MM.1S (cell line): ENCODE measurements around the gene EXOC8.

Source experiments
- DNase-seq: peaks from one replicate; pipeline ENCODE4 v3.0.0-alpha.2; 2015
- H2AFZ ChIP-seq: fragments of 300-600 bp; sonication (generic); 2 replicates; pipeline ENCODE4 v1.6.0; 2016; ENCODE audit warnings: antibody characterized with exemption, low read length
- H3F3A ChIP-seq: fragments of 300-600 bp; sonication (generic); 2 replicates; pipeline ENCODE4 v1.6.1; 2016; ENCODE audit warnings: mild to moderate bottlenecking, antibody characterized with exemption, low read length, moderate library complexity, mixed read lengths; ENCODE audit not compliant: insufficient read depth
- H3K27ac ChIP-seq: fragments of 300-600 bp; sonication (generic); 2 replicates; pipeline ENCODE4 v1.5.1; 2016; ENCODE audit warnings: mild to moderate bottlenecking, low read length
- H3K27me3 ChIP-seq: fragments of 300-600 bp; sonication (generic); replicated peaks from 2 replicates; pipeline ENCODE4 v1.6.0; 2016; ENCODE audit warnings: low read length; ENCODE audit not compliant: insufficient read depth
- H3K36me3 ChIP-seq: fragments of 300-600 bp; sonication (generic); replicated peaks from 2 replicates; pipeline ENCODE4 v1.6.1; 2016; ENCODE audit warnings: mild to moderate bottlenecking, low read length, mixed read lengths; ENCODE audit not compliant: insufficient read depth
- H3K4me1 ChIP-seq: fragments of 300-600 bp; sonication (generic); 2 replicates; pipeline ENCODE4 v1.6.1; 2016; ENCODE audit warnings: low read length, mixed read lengths
- H3K4me2 ChIP-seq: fragments of 300-600 bp; sonication (generic); 2 replicates; pipeline ENCODE4 v1.6.0; 2016; ENCODE audit warnings: low read depth, low read length
- H3K4me3 ChIP-seq: fragments of 300-600 bp; sonication (generic); 2 replicates; pipeline ENCODE4 v1.5.1; 2016; ENCODE audit warnings: low read length, mixed read lengths
- H3K79me2 ChIP-seq: fragments of 300-600 bp; sonication (generic); 2 replicates; pipeline ENCODE4 v1.6.1; 2016; ENCODE audit warnings: mixed run types, low read length, mixed read lengths
- H3K9ac ChIP-seq: fragments of 300-600 bp; sonication (generic); 2 replicates; pipeline ENCODE4 v1.6.1; 2016; ENCODE audit warnings: low read length, mixed read lengths
- H3K9me2 ChIP-seq: fragments of 300-600 bp; sonication (generic); replicated peaks from 2 replicates; pipeline ENCODE4 v1.6.1; 2016; ENCODE audit warnings: mild to moderate bottlenecking, low read length, mixed read lengths; ENCODE audit not compliant: insufficient read depth
- H3K9me3 ChIP-seq: fragments of 300-600 bp; sonication (generic); replicated peaks from 2 replicates; pipeline ENCODE4 v1.6.1; 2016; ENCODE audit warnings: mild to moderate bottlenecking, low read length, mixed read lengths; ENCODE audit not compliant: insufficient read depth
- H4K20me1 ChIP-seq: fragments of 300-600 bp; sonication (generic); 2 replicates; pipeline ENCODE4 v1.6.1; 2016; ENCODE audit warnings: mild to moderate bottlenecking, low read length, moderate library complexity, mixed read lengths; ENCODE audit not compliant: insufficient read depth
- EZH2 ChIP-seq: fragments of 300-600 bp; sonication (generic); optimal IDR thresholded peaks from 2 replicates; pipeline ENCODE3; 2017; ENCODE audit warnings: low read depth, mild to moderate bottlenecking, antibody characterized with exemption, low read length, mixed read lengths
- EZH2phosphoT487 ChIP-seq: fragments of 300-600 bp; sonication (generic); IDR thresholded peaks from 2 replicates; pipeline ENCODE4 v1.6.1; 2018; ENCODE audit warnings: antibody characterized with exemption, low read length
- TF ChIP-seq, protein P1 (sequence below): fragments of 300-600 bp; sonication (generic); IDR thresholded peaks from 2 replicates; pipeline ENCODE4 v1.5.1; 2016; ENCODE audit warnings: antibody characterized with exemption, low read length, mixed read lengths

The EXOC8 gene

DNA sequence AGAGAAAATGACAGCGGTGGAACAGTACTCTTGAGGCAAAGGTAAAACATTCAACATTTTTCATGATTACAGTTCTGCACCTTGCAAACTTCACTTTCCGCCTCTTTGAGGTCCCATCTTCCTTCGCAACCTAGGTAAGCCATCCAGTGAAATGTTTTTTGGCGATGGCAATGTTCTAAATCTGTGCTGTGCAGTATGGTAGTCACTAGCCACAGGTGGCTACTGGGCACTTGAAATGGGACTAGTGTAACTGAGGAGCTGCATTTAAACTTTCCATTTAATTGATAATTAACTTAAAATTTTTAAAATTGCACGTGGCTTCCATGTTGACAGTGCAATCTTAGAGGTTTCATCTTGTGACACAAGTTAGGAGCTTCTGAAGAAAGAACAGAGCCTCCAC, 13.0 kb downstream of the EXOC8 start:
- no peak overlapping the region for H2AFZ ChIP-seq

DNA sequence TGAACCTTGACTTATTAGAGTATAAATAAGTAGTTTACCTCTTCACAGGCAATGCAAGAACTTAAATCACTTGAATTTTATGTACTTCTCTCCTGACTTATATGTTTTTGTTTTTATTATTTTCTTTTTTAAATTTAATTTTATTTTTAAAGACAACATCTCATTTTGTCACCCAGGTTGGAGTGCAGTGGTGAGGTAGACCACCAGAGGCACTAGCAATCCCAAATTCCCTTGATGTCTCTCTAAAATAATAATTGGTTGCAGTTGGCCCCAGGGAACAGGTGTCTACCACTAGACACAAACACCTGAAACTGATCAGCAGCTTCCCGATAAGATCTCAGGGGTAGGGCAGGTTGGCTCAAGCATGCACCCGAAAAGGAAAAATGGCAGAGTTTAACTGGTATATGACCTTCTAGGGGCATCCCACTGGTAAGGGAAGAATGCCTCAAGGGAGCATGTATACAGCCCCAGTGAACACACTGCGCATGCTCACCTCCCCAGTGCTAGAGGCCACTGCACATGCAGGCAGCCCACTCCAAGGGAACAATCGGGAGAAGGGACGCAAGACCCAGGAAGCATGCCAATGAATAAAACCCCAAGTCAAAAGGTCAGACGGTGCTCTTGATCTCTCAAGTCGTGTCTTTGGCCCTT, 14.6 kb downstream of the EXOC8 start:
- TF ChIP-seq EZH2phosphoT487, result no peak
- TF ChIP-seq EZH2, result no peak
- TF ChIP-seq, protein P1, sequence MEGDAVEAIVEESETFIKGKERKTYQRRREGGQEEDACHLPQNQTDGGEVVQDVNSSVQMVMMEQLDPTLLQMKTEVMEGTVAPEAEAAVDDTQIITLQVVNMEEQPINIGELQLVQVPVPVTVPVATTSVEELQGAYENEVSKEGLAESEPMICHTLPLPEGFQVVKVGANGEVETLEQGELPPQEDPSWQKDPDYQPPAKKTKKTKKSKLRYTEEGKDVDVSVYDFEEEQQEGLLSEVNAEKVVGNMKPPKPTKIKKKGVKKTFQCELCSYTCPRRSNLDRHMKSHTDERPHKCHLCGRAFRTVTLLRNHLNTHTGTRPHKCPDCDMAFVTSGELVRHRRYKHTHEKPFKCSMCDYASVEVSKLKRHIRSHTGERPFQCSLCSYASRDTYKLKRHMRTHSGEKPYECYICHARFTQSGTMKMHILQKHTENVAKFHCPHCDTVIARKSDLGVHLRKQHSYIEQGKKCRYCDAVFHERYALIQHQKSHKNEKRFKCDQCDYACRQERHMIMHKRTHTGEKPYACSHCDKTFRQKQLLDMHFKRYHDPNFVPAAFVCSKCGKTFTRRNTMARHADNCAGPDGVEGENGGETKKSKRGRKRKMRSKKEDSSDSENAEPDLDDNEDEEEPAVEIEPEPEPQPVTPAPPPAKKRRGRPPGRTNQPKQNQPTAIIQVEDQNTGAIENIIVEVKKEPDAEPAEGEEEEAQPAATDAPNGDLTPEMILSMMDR, result no peak
- H3K9ac ChIP-seq, result no peak overlapping the region
- H3K79me2 ChIP-seq, result no peaks in the 10 kb centered on the region
- H3K4me3 ChIP-seq, result no peak overlapping the region
- no peak overlapping the region for H3K4me2 ChIP-seq
- no peak overlapping the region for H3K27ac ChIP-seq
- no peaks in the 10 kb centered on the region for H3K4me1 ChIP-seq
- H3F3A ChIP-seq, result no peaks in the 10 kb centered on the region
- DNase-seq, result no peak
- H3K36me3 ChIP-seq, result no peaks in the 10 kb centered on the region
- H2AFZ ChIP-seq, result no peak overlapping the region
- no peaks in the 10 kb centered on the region for H3K9me2 ChIP-seq
- no peaks in the 10 kb centered on the region for H3K27me3 ChIP-seq
- H3K9me3 ChIP-seq, result no peaks in the 10 kb centered on the region
- no peaks in the 10 kb centered on the region for H4K20me1 ChIP-seq

More for the DNA sequence above, 13.0 kb downstream of the EXOC8 start:
- TF ChIP-seq EZH2 (no peak), EZH2phosphoT487 (no peak)
- TF ChIP-seq, protein P1, result no peak
- H3K9me3 ChIP-seq, result no peaks in the 10 kb centered on the region
- H3K27me3 ChIP-seq, result no peaks in the 10 kb centered on the region
- H3K4me3 ChIP-seq, result no peak overlapping the region
- no peaks in the 10 kb centered on the region for H3K79me2 ChIP-seq
- no peaks in the 10 kb centered on the region for H4K20me1 ChIP-seq
- no peak overlapping the region for H3K27ac ChIP-seq
- no peaks in the 10 kb centered on the region for H3K36me3 ChIP-seq
- H3K4me2 ChIP-seq, result no peak overlapping the region
- H3F3A ChIP-seq, result no peaks in the 10 kb centered on the region
- DNase-seq, result no peak
- H3K4me1 ChIP-seq, result no peaks in the 10 kb centered on the region
- H3K9ac ChIP-seq, result no peak overlapping the region
- no peaks in the 10 kb centered on the region for H3K9me2 ChIP-seq

DNA sequence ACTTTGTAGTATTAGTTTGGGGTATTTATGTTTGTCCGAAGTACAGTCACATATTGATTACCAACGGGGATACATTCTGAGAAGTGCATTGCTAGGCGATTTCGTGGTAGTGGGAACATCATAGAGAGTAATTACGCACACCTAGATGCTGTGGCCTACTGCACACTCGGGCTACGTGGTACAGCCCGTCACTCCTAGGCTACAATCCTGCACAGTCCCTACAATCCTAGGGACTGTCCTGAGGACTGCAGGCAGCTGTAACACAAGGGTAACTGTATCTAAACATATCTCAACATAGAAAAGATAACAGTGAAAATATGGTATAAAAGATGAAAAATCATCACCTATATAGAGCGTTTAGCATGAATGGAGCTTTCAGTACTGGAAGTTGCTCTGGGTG, 18.6 kb downstream of the EXOC8 start:
- no peak for TF ChIP-seq EZH2
- TF ChIP-seq, protein P1, result no peak
- TF ChIP-seq EZH2phosphoT487, result no peak
- Histone ChIP-seq H3K9me2 (no peaks in the 10 kb centered on the region), H3K9me3 (no peaks in the 10 kb centered on the region), H3F3A (no peaks in the 10 kb centered on the region), H3K27me3 (no peaks in the 10 kb centered on the region), H3K4me2 (no peak overlapping the region), H3K27ac (no peak overlapping the region), H3K9ac (no peak overlapping the region), H3K79me2 (no peaks in the 10 kb centered on the region), H4K20me1 (no peaks in the 10 kb centered on the region), H2AFZ (no peak overlapping the region), H3K4me3 (no peak overlapping the region), H3K4me1 (no peaks in the 10 kb centered on the region), H3K36me3 (no peaks in the 10 kb centered on the region)
- no peak for DNase-seq
